ENCODE data around the gene LILRA6.
"Not testable (repeated sequence)": the region's sequence is repeated elsewhere in the genome, so short reads cannot be mapped to it uniquely, and the experiment has no call there.

Gene LILRA6

DNA sequence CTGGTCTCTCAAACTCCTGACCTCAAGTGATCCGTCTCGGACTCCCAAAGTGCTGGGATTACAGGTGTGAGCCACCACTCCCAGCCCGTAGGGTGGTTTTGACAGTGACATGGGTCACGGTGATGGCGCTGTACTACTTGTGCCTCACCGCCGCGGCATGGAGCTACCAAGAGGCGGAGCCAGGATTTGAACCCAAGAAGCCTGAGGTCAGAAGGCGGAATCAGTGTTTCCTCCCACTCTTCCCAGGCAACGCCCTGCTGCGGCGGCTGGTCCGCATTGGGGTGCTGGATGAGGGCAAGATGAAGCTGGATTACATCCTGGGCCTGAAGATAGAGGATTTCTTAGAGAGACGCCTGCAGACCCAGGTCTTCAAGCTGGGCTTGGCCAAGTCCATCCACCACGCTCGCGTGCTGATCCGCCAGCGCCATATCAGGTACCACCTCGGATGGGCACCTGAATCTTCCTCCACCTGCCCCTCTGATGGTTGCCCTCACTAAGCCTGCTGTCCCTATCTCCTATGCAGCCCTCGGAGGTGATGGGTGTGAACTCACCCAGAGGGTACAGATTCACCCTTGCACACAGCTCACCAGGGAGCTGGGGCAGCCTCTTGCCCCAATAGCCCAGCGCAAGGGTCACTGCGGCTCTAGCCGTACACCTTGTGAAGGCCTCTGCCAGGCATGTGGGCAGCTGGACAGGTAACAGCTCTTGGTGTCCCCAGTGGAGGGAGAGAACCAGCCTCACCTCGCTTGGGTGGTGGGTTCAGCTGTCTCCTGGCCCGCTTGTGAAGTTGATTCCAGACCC, 36.4 kb downstream of the LILRA6 start:
- DNase-seq = no peak

DNA sequence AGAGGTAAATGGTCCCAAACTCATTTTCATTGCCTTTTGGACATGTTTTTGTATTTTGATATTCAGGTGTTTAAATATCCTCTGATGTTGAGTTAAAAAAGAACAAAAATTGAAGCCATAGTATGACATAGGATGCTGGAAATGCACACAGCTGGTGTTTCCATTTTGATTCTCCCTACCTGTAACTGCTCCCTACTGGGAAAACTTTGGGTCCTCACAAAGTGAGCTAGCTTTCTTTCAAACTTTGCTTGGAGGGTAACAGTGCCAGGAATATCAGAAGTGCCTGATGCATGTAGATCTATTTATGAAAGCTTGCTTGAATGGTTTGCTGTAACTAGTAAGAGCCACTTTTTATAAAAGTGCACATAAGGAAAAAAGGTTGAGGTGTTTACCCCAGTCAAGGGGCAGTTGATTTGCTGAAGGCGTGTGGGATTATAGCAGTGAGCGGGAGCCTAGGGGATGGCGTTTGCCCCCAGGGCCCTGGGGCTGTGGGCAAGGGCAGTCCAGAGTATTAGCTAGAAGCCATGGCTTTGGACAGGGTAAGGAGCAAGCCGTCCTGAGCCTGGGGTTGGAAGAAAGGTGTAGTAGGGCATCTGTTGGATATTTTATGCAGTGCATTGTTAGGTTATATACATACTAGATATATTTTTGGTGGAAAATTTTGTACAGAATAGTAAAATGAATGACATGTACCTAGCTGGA, 37.7 kb downstream of the LILRA6 start:
- DNase-seq = no peak

DNA sequence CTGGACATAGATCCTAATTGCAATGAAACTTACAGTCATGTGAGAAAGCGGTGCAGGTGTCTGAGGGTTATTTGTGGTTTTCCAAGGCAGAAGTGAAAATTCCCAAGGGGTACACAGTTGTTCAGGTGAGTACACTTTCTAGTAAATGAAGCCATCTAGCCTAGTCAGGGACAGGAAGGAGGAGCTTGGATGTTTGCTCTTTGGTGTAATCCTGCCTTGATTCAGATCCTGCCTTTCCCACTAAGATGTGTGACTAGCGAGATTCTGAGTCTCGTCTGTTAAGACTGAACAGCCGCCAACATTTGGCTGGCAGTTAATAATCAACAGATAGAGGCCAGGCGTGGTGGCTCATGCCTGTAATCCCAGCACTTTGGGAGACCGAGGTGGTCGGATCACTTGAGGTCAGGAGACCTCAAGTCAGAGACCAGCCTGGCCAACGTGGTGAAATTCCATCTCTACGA, 39.4 kb downstream of the LILRA6 start:
- DNase-seq = no peak

DNA sequence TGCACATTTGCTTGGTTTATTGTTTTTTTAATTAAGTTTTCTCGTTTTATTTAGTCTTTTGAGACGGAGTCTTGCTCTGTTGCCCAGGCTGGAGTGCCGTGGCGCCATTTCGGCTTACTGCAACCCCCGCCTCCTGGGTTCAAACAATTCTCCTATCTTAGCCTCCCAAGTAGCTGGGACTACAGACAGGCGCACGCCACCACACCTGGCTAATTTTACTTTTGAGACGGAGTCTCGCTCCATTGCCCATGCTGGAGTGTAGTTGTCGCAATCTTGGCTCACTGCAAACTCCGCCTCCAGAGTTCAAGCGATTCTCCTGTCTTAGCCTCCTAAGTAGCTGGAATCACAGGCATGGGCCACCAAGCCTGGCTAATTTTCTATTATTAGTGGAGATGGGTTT, 40.6 kb downstream of the LILRA6 start:
- no peak for DNase-seq

DNA sequence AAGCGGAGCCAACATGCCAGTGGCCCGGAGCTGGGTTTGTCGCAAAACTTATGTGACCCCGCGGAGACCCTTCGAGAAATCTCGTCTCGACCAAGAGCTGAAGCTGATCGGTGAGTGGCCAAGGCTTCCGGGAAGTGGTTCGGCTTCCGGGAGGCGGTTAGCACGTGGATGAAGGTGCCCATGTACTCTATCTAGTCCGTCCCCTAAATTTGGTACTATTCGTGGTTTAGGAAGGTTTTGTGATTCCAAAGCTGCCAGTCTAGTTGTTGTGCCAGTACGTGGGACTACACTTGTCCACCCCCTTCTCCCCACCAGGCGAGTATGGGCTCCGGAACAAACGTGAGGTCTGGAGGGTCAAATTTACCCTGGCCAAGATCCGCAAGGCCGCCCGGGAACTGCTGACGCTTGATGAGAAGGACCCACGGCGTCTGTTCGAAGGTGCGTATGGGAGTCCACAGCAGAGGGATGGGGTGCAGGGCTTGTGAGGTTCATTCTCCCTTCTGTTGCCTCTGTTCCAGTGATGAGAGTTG, 41.4 kb downstream of the LILRA6 start:
- no peak for DNase-seq

DNA sequence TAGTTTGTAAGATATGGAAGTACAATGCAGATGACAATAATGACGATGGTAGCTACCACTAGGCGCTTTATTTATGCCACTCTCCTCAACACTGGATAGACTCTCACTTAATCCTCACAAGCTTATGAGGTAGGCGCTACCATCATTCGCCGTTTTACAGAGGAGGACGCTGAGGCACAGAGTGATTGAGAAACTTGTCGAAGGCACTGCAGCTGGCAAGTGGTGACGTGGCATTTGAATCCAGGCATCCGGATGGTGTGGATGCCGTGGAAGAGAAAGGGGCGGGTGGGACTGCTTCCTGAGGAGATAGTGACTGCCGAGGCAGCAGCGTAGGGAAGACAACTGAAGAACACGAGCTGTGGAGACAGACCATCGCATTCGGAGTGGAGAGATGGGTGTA, 43.2 kb downstream of the LILRA6 start:
- DNase-seq = no peak

DNA sequence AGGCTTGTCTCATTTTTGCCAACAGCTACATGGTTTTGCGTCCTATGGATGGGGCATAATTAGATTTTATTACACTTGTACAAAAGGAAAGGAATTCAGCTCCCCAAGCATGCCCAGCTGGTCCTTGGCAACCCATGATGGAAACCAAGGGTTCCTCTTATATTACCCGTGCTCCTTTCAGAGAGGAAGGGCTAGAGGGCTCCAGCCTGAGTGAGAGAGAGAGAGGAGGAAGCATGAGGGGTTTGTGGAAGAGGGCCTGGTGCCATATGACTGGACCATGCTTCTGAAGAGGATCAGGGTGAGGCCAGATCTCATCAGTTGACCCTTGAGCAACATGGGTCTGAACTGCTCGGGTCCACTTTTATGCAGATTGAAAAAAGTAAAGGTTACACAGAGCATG, 45.5 kb downstream of the LILRA6 start:
- no peak for DNase-seq

DNA sequence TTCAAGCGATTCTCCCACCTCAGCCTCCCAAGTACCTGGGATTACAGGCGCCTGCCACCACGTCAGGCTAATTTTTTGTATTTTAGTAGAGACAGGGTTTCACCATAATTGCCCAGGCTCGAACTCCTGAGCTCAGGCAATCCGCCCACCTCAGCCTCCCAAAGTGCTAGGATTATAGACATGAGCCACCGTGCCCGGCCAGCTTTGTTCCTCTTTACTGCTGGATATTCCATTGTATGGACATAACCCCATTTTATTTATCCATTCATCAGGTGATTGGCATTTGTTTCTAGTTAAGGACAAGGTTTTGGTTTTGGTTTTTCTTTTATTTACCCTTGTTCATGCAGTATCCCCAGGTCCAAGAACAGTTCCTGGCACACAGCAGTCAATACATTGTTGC, 46.1 kb downstream of the LILRA6 start:
- DNase-seq = no peak

DNA sequence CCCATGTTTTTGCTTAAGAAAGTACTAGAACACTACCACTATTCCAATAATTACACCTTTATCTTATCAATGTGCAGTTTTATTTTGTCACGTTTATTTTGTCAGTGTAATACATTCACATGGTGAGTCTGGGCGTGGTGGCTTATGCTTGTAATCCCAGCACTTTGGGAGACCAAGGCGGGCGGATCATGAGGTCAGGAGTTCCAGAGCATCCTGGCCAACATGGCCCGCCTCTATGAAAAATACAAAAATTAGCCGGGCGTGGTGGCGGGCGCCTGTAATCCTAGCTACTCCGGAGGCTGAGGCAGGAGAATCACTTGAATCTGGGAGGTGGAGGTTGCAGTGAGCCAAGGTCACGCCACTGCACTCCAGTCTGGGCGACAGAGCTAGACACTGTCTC, 48.1 kb downstream of the LILRA6 start:
- not testable (repeated sequence) for DNase-seq

DNA sequence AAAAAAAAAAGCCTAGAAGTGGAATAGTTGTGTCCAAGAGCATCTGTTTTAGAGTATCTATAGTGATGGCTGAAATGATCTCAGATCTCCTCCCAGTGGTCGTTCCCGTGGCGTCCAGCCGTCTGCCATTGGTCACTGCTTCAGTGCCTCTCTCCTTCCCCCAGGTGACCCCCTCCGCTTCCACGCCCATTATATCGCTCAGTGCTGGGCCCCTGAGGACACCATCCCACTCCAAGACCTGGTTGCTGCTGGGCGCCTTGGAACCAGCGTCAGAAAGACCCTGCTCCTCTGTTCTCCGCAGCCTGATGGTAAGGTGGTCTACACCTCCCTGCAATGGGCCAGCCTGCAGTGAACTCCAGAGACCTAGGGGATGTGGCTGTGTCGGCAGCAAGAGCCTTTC, 49.6 kb downstream of the LILRA6 start:
- DNase-seq = no peak

DNA sequence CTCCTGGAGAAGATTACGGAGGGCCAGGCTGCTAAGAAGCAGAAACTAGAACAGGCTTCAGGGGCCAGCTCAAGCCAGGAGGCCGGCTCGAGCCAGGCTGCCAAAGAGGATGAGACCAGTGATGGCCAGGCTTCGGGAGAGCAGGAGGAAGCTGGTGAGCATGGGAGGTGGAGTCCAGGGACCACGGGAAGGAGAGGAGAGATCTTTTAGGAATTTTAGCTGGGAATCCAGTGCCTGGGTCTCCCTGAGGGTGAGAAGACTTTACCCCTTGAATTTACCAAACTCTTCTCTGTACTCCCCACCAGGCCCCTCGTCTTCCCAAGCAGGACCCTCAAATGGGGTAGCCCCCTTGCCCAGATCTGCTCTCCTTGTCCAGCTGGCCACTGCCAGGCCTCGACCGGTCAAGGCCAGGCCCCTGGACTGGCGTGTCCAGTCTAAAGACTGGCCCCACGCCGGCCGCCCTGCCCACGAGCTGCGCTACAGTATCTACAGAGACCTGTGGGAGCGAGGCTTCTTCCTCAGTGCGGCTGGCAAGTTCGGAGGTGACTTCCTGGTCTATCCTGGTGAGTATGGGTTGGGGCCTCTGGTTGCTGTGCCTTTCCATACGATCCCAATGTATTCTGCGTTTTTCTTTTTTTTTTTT, 50.7 kb downstream of the LILRA6 start:
- DNase-seq = no peak

DNA sequence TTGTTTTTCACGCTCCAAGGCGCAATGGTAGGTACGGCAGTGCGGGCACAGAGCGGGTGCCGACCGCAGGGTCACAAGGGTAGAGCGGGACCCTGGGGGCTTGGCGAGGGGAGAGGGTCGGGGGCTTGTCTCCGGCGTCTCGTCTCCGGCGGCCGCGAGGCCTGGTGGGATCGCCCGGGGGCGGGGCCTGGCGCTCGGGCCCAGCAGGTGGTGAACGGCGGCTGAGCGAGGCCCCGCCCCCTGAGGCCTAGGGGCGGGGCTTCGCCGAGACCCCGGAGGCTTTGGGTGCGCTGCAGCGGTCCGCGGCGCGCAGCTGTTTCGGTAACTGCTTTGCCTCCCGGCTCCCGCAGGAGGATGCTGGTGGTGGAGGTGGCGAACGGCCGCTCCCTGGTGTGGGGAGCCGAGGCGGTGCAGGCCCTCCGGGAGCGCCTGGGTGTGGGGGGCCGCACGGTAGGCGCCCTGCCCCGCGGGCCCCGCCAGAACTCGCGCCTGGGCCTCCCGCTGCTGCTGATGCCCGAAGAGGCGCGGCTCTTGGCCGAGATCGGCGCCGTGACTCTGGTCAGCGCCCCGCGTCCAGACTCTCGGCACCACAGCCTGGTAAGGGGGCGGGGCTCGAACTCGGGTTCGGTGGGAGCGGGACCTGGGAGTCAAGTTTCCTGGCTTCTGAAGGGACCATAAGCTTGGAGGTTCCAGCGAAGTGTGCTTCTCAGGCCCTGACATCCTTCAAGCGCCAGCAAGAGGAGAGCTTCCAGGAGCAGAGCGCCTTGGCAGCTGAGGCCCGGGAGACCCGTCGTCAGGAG, 51.4 kb downstream of the LILRA6 start, which contains the start of gene TSEN34:
Gene TSEN34, plus strand, starts transcription at position 298 of the 800 bp plus-strand sequence. Its CDS starts 57 bp downstream, at position 355.
- DNase-seq = peak; percentile 31 to 89

DNA sequence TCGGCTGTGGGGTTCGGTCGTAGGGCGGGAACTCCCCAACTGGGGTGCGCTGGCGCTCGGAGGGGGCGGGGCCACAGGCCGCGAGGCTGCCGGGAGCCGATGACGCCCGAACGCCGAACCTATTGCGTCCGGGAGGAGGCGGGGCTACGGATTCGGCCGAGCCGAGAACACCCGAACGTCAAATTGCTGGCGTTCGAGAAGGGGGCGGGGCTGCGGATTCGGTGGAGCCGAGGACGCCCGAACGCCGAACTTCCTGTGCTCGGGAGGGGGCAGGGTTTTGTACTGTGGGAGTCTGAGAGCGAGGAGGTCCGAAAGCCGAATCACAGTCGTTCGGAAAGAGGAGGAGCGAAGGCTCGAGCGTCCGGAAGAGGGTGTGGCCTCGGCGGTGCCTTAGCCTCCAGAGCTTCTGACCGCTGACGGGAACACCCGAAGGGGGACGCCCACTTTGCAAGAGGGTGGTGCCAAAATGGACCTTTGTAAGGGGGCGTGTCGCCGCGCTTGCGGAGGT, 52.0 kb downstream of the LILRA6 start:
- peak; percentile 100 for DNase-seq

DNA sequence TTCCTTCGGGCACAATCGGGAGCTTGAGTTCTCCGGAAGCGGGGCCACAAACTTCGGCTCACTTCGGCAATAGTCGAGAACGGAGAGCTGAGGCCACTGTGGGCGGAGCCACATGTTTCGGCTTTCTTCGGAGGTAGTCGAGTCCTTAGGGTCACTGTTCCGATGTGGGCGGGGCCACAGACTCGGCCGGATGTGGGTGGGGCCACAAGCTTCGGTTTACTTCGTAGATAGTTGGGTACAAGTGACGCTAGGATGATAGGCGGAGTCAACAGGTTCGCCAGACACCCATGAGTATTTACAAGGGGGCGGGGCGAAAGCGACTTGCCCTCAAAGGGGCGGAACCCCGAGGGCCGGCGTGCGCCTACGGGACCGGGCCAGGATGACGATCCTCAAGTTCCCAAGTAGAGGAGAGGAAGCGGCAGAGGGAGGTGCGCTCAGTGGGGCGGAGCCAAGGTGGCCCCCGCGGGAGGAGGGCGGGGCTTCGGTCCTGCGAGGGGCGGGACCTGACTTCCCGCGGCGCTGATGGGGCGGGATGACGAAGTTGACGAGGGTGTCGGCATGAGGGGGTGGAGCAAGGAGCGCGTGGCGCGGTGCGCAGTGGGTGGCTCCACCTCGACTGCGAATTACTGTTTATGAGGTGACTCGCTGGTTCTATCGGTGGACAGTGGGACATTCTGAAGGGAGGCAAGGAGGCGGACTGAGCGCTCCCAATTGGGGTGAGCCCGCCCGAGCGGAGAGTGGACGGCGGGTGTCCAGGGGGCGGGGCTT, 52.7 kb downstream of the LILRA6 start:
- DNase-seq = peak; percentile 100

DNA sequence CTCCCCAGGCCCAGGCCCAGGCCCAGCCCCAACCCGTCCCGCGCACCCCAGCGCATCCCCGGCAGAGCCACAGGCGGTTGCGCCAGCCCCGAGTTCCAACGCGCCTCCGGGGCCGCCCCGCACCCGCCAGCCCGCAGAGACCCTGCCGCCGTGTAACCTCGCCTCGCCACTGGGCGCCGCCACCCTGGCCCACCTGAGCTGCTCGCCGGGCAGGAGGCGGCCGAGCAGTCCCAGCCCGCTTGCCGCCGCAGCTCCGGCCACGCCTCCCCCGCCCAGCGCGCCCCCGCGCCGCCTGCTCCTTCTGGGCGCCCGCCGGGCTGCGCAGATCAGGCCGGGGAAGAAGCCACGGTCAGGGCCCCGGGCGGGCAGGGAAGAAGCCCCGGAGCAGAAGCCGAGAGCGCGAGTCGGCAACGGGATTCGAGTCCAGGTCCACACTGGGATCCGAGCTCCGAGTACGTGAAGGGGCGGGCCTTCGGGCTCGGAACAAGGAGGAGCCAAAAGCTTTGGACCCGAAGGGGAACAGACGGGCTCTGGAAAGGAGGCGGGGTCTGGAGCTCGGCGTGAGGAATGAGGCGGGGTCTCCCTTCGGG, 53.4 kb downstream of the LILRA6 start, which contains the start of gene MBOAT7:
Gene MBOAT7, minus strand, starts transcription at position 436 of the 590 bp plus-strand sequence. CDS start 1,072 bp downstream, outside the sequence.
- peak in 1 of 2 donors; percentile 52 for DNase-seq

DNA sequence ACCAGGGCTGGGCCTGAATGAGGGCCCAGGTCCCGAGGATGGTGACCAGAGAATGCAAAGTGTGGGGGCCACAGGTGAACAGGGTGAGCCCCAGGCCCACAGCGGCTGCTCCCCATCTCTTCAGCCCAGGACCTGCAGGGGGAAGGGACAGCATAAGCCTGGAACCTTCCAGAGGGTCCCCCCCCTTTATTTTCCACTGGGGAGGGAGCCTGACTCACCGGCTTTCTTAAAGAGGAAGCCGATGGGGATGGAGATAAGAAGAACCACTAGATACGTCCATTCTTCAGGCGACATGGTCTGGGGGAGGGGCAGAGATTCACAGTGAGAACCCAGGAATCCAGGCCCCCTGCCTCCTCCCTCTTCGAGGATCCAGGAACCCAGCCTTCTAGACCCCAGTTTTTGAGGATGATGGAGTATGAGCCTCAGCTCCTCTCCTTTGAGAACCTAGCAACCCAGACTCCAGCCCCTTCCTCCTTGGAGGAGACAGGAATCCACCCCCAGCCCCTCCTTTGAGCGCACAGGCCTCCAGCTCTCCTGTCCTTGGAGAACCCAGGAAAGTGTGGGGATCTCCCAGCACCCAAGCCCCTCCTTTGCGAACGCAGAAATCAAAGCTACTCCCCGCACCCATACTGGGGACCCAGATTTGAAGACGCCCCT, 54.2 kb downstream of the LILRA6 start:
- DNase-seq = peak; percentile 63 to 70

DNA sequence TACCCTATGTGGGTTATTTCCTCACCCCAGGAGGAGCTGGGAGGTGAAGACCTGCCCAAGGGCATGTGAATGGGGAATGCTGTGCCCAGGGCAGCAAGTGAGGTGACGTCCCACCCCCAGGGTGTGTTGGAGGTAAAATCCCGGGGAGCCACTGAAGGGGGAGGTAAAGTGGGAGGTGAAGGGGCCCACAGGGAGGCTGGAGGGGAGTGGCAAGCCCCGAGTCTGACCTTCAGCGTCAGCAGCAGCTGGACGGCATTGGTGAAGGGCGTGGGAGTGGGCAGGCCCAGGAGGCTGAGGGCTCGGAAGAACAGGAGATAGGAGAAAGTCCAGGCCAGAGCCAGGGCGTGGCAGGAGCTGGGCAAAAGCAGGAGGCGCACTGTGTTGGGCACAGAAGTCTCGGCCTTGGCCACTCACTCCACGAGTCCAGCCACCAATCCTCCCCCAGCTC, 55.6 kb downstream of the LILRA6 start:
- DNase-seq = no peak

Measured in activated CD4-positive, alpha-beta T cell treated with anti-CD3 and anti-CD28 coated beads for 4 hours (primary cell).